Neural progenitor cell (in vitro differentiated cells): ENCODE measurements around the gene DTX4. TPM values are rescaled to one million over a fixed set of nuclear protein-coding genes. Genes with fewer than 3 reads are reported as not detected.
A peak's percentile ranks its signal among the peaks of the same experiment; 100 is the strongest.

Experiments used
- DNase-seq: peaks from one replicate; pipeline ENCODE4 v3.0.0-alpha.2; 2016; ENCODE audit warnings: low spot score
- H2AFZ ChIP-seq: fragments of 200-600 bp; sonication (generic); replicated peaks from 2 replicates; pipeline ENCODE4 v1.6.1; 2016; ENCODE audit warnings: antibody characterized with exemption
- H3F3A ChIP-seq: fragments of 200-600 bp; sonication (generic); 2 replicates; pipeline ENCODE4 v1.6.1; 2016; ENCODE audit warnings: antibody characterized with exemption, low read depth
- H3K27ac ChIP-seq: fragments of 200-600 bp; sonication (generic); 2 replicates; pipeline ENCODE4 v1.5.1; 2016; ENCODE audit warnings: mild to moderate bottlenecking
- H3K27me3 ChIP-seq: fragments of 200-600 bp; sonication (generic); 2 replicates; pipeline ENCODE4 v1.6.1; 2016; ENCODE audit warnings: mild to moderate bottlenecking, moderate library complexity
- H3K36me3 ChIP-seq: fragments of 200-600 bp; sonication (generic); 2 replicates; pipeline ENCODE4 v1.5.1; 2016
- H3K4me1 ChIP-seq: fragments of 200-600 bp; sonication (generic); 2 replicates; pipeline ENCODE4 v1.6.1; 2016; ENCODE audit warnings: mixed run types
- H3K4me2 ChIP-seq: fragments of 200-600 bp; sonication (generic); 2 replicates; pipeline ENCODE4 v1.6.1; 2016
- H3K4me3 ChIP-seq: fragments of 200-600 bp; sonication (generic); 2 replicates; pipeline ENCODE4 v1.5.1; 2016
- H3K79me2 ChIP-seq: fragments of 200-600 bp; sonication (generic); 2 replicates; pipeline ENCODE4 v1.6.1; 2016; ENCODE audit warnings: low read depth
- H3K9ac ChIP-seq: fragments of 200-600 bp; sonication (generic); 2 replicates; pipeline ENCODE4 v1.6.1; 2016
- H3K9me3 ChIP-seq: fragments of 200-600 bp; sonication (generic); 2 replicates; pipeline ENCODE4 v1.5.1; 2016; ENCODE audit warnings: low read depth
- H4K20me1 ChIP-seq: fragments of 200-600 bp; sonication (generic); 2 replicates; pipeline ENCODE4 v1.6.1; 2016; ENCODE audit warnings: low read depth
- H3K27ac Mint-ChIP-seq: 3 replicates; pipeline ENCODE4 v1.8.0; 2021; ENCODE audit warnings: mixed read lengths
- H3K27me3 Mint-ChIP-seq: 2 replicates; pipeline ENCODE4 v1.8.0; 2022; ENCODE audit warnings: low read depth, mild to moderate bottlenecking, inconsistent platforms, moderate library complexity, mixed read lengths; ENCODE audit not compliant: insufficient read depth
- H3K36me3 Mint-ChIP-seq: 3 replicates; pipeline ENCODE4 v1.8.0; 2021; ENCODE audit warnings: mixed read lengths
- H3K4me1 Mint-ChIP-seq: 3 replicates; pipeline ENCODE4 v1.8.0; 2021; ENCODE audit warnings: mixed read lengths
- H3K4me3 Mint-ChIP-seq: 3 replicates; pipeline ENCODE4 v1.8.0; 2021; ENCODE audit warnings: mild to moderate bottlenecking, moderate library complexity, mixed read lengths
- H3K9me3 Mint-ChIP-seq: 3 replicates; pipeline ENCODE4 v1.8.0; 2020; ENCODE audit warnings: mixed read lengths
- CTCF ChIP-seq: fragments of 200-600 bp; sonication (generic); IDR thresholded peaks from 2 replicates; pipeline ENCODE4 v1.5.1; 2017; ENCODE audit warnings: antibody characterized with exemption, mild to moderate bottlenecking
- EZH2 ChIP-seq: fragments of 200-600 bp; sonication (generic); IDR thresholded peaks from 2 replicates; pipeline ENCODE4 v1.6.1; 2017; ENCODE audit warnings: antibody characterized with exemption, mild to moderate bottlenecking, moderate library complexity
- EZH2phosphoT487 ChIP-seq: fragments of 200-600 bp; sonication (generic); IDR thresholded peaks from 2 replicates; pipeline ENCODE4 v1.6.1; 2017; ENCODE audit warnings: antibody characterized with exemption
- total RNA-seq: library from RNA; depleted of rRNA; stranded (reverse); fragments of >200 nt; gene quantifications from 2 replicates; pipeline ENCODE4 v1.2.3, GENCODE V29; 2015; ENCODE audit warnings: low replicate concordance

DTX4 gene
- total RNA-seq, 1 donor from 2014 or later: 16.9 TPM

DNA sequence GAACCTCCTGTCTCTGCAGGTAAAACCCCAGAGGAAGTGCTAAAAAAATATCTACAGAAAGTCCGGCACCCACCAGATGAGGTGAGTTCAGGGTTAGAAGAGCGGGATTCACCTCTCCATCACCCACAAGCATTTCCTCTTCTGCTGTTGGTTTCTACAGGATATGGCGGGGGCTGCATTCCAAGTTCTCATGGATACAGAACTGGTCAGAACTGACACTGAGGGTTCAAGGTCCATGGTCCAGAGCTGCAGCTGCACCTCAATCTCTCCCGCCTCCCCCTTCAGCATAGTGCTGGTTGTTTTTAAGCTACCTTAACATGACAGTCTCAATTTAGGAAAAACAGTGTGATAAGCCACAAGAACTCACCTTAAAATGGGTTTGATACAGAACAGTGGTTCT lies 19.2 kb downstream of the DTX4 start:
- no peak overlapping the region for H2AFZ ChIP-seq
- H3K79me2 ChIP-seq: peaks cover 23% of the 10 kb centered on the region
- H3K4me3 Mint-ChIP-seq: no peak overlapping the region
- H3K4me3 ChIP-seq: no peak overlapping the region
- TF ChIP-seq CTCF (no peak), EZH2 (no peak), EZH2phosphoT487 (no peak)
- H3K9me3 ChIP-seq: no peaks in the 10 kb centered on the region
- H3K27me3 ChIP-seq: no peaks in the 10 kb centered on the region
- H3K36me3 ChIP-seq: peaks cover 9% of the 10 kb centered on the region
- H3K9me3 Mint-ChIP-seq: peaks cover 6% of the 10 kb centered on the region
- peaks cover 3% of the 10 kb centered on the region for H3K4me1 ChIP-seq
- peaks cover 22% of the 10 kb centered on the region for H3K4me1 Mint-ChIP-seq
- H3K27ac ChIP-seq: no peak overlapping the region
- no peaks in the 10 kb centered on the region for H3K27me3 Mint-ChIP-seq
- peaks cover 79% of the 10 kb centered on the region for H3K36me3 Mint-ChIP-seq
- H3K27ac Mint-ChIP-seq: no peak overlapping the region
- no peak overlapping the region for H3K4me2 ChIP-seq
- DNase-seq: no peak
- no peaks in the 10 kb centered on the region for H3F3A ChIP-seq
- H3K9ac ChIP-seq: no peak overlapping the region
- peaks cover 27% of the 10 kb centered on the region for H4K20me1 ChIP-seq

GRCh38 chr11:59191890-59192289 lies 20.0 kb downstream of the DTX4 start:
- Histone ChIP-seq H3K27me3 (no peaks in the 10 kb centered on the region), H3K9me3 (no peaks in the 10 kb centered on the region), H3F3A (no peaks in the 10 kb centered on the region), H3K27ac (no peak overlapping the region), H3K4me1 (no peaks in the 10 kb centered on the region), H3K4me3 (no peak overlapping the region), H3K4me2 (no peak overlapping the region), H4K20me1 (peaks cover 19% of the 10 kb centered on the region), H2AFZ (no peak overlapping the region), H3K9ac (no peak overlapping the region), H3K79me2 (peaks cover 15% of the 10 kb centered on the region), H3K36me3 (peaks cover 15% of the 10 kb centered on the region)
- peaks cover 14% of the 10 kb centered on the region for H3K4me1 Mint-ChIP-seq
- peaks cover 6% of the 10 kb centered on the region for H3K9me3 Mint-ChIP-seq
- H3K27me3 Mint-ChIP-seq: no peaks in the 10 kb centered on the region
- no peak for TF ChIP-seq EZH2phosphoT487
- peaks cover 82% of the 10 kb centered on the region for H3K36me3 Mint-ChIP-seq
- H3K27ac Mint-ChIP-seq: no peak overlapping the region
- no peak overlapping the region for H3K4me3 Mint-ChIP-seq
- DNase-seq: no peak

GRCh38 chr11:59192446-59193020 lies 20.6 kb downstream of the DTX4 start:
- no peak overlapping the region for H3K27ac ChIP-seq
- no peaks in the 10 kb centered on the region for H3K27me3 ChIP-seq
- Mint-ChIP-seq H3K27me3 (no peaks in the 10 kb centered on the region), H3K36me3 (peaks cover 84% of the 10 kb centered on the region), H3K9me3 (peaks cover 6% of the 10 kb centered on the region), H3K4me1 (peaks cover 7% of the 10 kb centered on the region), H3K27ac (peak overlapping the region; percentile 61), H3K4me3 (no peak overlapping the region)
- peaks cover 12% of the 10 kb centered on the region for H4K20me1 ChIP-seq
- no peak for DNase-seq
- no peaks in the 10 kb centered on the region for H3F3A ChIP-seq
- TF ChIP-seq EZH2: no peak
- no peak for TF ChIP-seq EZH2phosphoT487
- no peak for TF ChIP-seq CTCF
- H3K79me2 ChIP-seq: peaks cover 9% of the 10 kb centered on the region
- H3K4me2 ChIP-seq: no peak overlapping the region
- H3K9me3 ChIP-seq: no peaks in the 10 kb centered on the region
- H3K36me3 ChIP-seq: peaks cover 18% of the 10 kb centered on the region
- no peak overlapping the region for H2AFZ ChIP-seq
- H3K9ac ChIP-seq: no peak overlapping the region
- no peaks in the 10 kb centered on the region for H3K4me1 ChIP-seq
- H3K4me3 ChIP-seq: no peak overlapping the region

GRCh38 chr11:59193587-59194130 lies 21.7 kb downstream of the DTX4 start:
- Mint-ChIP-seq H3K4me1 (peaks cover 10% of the 10 kb centered on the region), H3K4me3 (no peak overlapping the region), H3K27ac (no peak overlapping the region), H3K36me3 (peaks cover 86% of the 10 kb centered on the region), H3K9me3 (peaks cover 6% of the 10 kb centered on the region), H3K27me3 (peaks cover 2% of the 10 kb centered on the region)
- no peak for TF ChIP-seq EZH2
- TF ChIP-seq CTCF: no peak
- TF ChIP-seq EZH2phosphoT487: no peak
- Histone ChIP-seq H3K27me3 (no peaks in the 10 kb centered on the region), H3K79me2 (no peaks in the 10 kb centered on the region), H3K4me1 (peaks cover 7% of the 10 kb centered on the region), H3F3A (peaks cover 8% of the 10 kb centered on the region), H3K4me2 (no peak overlapping the region), H3K4me3 (no peak overlapping the region), H4K20me1 (peaks cover 2% of the 10 kb centered on the region), H3K9me3 (no peaks in the 10 kb centered on the region), H3K36me3 (peaks cover 18% of the 10 kb centered on the region), H2AFZ (no peak overlapping the region), H3K27ac (no peak overlapping the region), H3K9ac (no peak overlapping the region)
- DNase-seq: no peak
